Skin of body (tissue), 2 donors: ENCODE measurements around the gene UBASH3B. TPM values are rescaled to one million over a fixed set of nuclear protein-coding genes. Genes with fewer than 3 reads are reported as not detected.

Experiments used
- DNase-seq: peaks from one replicate; lab custom pipeline; 2025; lab: John Stamatoyannopoulos, UW
- total RNA-seq: library from RNA; depleted of rRNA; stranded (reverse); fragments of >200 nt; gene quantifications from one replicate; pipeline ENCODE4 v1.2.3, GENCODE V29; 2014

UBASH3B gene
- total RNA-seq, 1 donor from 2014 or later, result 3.8 TPM

DNA sequence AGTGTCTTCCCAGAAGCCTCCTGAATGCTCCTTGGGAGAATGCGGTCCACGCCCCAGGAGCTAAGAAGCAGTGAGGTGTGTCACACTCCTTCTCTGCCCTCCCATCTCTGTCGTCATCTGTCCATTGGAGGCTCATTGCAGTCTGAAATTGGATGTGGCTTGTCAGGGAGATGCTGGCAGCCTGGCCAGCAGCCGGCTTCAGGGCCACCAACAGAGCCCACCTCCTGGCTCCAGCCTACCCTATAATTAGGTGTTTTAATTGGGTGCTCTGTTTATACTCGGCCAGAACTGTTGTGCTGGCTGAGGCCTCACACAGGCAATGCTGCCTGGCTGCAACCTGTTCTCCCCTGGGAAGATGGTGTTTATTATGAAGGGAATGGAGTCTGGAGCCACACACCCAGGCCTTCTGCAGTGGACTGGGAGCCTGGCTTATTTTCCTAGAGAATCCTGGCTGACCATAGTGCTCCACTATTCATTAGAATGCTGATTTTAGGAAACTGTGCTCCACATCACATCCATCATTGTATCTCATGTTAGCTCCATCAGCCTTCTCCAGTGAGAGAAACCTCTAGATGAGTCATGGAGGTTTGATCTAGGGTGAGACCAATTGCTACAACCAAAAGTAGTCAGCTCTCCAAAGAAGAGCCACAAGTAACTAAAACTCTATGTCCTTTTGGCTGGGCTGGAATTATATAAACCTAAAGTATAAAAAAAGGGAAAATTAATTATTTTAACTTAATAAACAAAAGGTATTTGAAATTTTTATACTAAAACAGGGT, 96.0 kb downstream of the UBASH3B start:
- no peak for DNase-seq

DNA sequence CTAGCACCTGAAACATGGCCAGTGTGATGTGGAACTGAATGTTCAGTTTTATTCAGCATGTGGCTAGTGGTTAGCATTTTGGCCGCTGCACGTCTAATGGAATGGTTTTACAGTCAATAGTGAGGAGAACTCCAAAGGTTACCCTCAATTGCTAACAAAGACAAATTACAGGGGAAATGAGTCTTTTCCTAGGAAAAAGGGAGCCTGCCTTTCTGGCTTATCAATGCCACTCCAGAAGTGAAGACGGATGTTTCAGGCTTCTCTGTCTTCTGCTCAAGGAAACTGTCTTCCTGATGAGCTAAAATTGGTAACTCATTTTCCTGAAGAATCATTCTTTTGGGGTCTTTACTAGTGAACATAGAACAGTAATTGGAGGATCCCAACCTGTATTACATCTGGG, 98.5 kb downstream of the UBASH3B start:
- no peak for DNase-seq

DNA sequence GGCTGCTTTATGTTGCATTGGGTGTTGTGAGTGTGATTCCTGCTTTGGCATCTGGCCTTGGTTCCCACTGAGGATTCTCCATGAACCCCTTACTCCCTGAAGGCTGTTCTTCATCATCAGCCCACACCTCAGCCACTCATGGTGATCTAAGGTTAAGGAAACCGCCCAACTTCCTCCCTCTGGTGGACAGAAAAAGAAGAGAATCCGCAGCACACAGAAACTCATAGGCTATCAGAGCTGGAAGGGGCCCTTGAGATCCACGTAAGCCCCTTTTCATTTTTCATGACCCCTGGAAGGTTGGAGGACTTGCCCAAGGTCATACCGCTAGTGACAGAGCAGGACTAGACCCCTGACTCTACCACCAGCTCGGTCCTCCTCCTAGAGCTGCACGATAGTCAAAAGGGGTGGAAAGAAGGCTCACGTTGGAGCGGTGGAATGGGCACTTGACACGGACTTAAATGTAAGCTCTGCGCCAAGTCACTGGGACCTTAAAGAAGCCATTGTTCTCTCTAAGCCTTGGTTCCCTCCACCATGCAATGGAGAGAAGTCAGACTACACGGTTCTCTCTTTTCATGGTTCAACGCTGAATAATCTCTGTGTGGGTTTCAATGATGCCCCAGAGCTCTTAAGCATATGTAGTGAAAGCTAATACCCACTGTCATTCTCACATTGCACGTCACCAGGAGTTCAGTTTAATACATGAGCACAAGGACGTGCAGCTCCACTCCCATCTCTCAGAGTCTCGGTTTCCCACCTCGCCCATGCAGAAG, 99.2 kb downstream of the UBASH3B start:
- no peak for DNase-seq

DNA sequence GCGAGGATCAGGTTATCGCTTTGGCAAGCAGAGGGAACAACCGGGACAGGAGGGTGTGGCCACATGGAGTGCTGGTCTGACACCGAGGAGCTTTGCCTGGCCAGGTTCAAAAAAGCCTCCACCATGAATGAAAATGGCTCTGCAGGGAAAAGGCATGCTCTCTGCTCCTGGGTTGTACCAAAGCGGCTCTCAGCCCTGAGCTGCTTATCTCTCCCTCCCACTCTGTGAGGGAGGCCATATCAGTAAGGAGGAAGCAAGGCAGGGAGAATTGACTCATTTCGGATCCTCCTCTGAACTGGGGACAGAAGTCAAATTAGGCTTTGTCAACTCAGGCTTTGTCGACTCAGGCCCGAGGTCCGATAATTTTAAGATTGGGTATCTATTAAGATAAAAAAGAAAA, 99.9 kb downstream of the UBASH3B start:
- DNase-seq, result no peak

DNA sequence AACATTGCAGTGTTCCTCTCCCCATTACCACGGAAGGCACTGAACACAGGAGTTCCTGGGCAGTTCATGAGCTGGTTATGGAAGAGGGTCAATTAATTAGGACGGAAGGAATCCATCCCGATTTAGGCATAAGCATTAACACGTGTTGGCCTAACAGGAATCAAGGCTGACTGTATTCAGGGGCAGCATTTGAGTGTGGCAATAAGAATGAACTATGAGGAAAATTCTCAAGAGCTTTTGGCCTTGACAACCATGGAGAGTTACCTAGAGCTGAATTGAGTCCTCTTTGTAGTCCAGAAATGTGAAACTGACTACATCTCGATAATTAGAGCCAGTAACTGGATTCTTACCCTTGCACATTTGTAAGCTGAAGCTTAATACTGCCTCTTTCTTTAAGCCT, 100.4 kb downstream of the UBASH3B start:
- DNase-seq, result no peak

DNA sequence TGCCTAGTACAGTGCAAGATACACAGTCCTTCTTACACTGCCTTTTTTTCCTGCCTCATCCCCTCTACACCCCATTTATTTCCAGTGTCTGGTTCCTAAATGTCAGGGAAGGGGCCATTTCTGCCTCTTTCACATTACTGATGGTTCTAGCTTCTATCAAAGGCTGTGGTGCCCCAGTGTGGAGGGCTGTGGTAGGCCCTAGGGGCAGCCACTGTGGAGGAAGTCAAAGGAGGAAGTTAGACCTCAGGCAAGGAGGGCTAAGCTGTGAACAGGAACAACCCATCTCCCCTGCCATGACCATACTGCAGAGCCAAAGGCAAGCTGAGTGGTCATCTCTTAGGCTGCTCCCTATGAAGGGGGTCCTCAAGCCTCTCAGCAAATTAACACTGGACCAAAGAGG, 100.9 kb downstream of the UBASH3B start:
- no peak for DNase-seq

DNA sequence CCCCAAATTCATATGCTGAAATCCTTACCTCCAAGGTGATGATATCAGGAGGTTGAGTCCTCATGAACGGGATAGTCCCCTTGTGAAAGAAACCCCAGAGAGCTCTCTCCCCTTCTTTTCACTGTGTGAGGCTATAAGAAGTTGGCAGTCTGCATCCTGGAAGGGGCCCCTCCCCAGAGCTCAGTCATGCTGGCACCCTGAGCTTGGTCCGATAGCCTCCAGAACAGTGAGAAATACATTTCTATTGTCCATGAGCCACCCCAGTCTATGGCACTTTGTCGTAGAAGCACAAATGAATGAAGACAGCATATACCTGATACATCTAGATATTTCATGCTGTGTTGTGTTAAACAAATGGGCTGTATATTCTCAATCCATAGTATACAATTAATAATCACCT, 101.7 kb downstream of the UBASH3B start:
- no peak for DNase-seq

DNA sequence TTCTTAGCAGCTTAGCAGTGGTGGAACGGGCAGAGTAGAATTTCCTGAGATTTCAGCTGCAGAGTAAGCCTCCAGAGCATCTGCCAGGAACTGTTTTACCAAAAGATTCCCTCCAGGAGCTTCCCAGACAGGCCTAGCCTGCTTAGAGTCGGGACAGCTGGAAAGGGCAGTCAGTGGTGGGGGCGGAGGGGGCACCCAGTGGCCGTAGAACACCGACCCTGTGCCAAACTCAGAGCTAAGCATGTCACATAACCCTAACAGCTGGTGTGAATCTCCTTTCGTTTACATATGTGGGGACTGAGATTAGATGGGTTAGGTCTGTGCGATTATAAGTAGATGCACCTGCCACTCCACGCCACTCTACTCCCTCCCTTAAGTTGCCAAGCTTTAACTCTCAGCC, 102.8 kb downstream of the UBASH3B start:
- DNase-seq, result no peak

DNA sequence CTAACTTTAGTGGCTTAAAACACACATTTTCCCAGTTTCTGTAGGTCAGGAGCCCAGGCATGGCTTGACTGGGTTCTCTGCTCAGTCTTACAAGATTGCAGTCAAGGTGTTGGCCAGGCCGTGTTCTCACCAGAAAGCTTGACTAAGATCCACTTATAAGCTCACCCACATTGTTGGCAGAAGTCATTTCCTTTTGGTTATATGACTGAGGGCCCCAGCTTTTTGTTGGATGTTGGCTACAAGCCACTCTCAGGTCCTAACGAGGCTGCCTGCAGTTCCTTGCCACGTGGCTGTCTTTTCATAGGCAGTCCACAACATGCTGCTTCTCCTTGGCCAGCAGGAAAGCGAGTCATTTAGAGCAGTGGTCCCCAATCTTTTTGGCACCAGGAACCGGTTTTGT, 103.5 kb downstream of the UBASH3B start:
- DNase-seq, result no peak

DNA sequence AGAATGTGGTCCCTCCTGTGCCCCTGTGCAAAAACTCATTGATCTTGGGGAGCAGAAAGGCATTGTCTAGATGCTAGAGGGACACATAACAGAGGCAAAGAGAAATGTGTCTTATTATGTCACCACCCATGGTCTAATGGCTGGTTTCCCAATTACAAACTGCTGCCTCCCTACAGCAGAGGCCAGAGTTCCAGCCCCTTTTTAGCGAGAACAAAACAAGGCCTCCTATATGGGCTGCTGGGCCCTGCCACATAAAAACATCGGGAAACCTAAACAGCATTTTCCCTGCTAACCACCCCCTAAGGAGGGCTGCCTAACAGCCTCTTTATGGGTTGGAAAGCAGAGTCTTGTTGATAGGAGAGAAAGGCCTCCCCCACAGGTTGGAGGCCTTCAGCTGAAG, 107.6 kb downstream of the UBASH3B start:
- no peak for DNase-seq

DNA sequence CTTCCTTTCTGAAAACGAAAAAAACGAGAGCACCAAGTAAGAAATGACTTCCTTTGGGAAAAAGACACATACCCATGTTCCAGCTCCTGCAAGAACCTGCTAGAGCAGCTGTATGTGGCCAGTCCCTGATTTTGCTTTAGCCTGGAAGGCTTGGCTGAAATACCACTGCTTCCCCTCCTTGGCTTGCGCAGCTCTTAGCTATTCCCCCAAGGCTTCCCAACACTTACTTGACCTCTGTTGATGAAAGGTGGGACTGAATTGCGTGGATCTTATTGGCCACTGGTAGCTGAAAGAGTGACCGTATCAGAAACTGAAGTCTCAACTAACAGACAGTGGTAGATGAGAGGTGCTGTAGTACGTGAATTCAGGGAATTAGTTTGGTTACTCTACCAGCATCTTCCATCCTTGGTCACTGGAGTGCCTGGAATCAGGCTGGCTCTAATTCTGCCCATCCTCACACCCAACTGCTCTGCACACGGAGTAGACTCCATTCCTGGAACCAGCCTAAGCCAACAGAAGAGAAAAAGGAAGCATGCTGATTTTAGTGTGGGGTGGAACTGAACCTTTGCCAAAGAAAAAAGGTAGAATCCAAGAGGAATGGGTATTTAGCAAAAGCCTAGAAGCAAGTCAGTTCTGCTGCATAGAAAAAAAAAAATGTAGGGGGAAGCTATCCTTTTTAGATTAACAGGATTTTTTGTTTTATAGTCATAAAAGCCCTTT, 109.0 kb downstream of the UBASH3B start:
- DNase-seq, result no peak

DNA sequence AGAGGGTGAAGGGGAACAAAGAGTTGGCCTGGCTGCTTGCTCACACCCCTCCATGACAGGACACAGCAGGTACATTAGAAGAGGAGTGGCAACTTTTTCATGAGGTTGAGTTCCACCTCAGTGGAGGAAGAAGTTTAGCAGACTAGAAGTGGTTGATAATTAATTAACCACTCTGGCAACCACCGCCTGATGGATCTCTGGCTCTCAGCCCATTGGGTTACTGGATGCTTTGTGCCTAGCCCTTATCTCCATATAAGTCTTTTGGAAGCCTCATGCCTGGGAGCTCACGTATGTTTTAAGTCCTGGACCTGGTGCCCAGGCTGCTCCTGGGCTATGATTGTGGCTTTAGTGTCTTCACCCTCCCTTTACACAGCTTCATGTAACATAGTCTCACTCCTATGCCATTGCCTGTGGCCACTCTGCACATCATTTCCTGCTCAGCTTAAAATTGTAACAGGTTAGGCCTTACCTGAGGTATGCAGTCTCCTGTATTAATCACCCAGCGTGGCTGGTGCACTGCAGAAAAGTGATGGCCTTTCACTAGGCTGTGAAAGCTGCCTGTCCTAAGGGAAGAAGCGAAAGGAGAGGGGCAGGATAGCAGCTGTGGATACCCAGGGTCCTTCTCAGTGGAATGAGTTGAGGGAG, 110.1 kb downstream of the UBASH3B start:
- DNase-seq, result no peak

DNA sequence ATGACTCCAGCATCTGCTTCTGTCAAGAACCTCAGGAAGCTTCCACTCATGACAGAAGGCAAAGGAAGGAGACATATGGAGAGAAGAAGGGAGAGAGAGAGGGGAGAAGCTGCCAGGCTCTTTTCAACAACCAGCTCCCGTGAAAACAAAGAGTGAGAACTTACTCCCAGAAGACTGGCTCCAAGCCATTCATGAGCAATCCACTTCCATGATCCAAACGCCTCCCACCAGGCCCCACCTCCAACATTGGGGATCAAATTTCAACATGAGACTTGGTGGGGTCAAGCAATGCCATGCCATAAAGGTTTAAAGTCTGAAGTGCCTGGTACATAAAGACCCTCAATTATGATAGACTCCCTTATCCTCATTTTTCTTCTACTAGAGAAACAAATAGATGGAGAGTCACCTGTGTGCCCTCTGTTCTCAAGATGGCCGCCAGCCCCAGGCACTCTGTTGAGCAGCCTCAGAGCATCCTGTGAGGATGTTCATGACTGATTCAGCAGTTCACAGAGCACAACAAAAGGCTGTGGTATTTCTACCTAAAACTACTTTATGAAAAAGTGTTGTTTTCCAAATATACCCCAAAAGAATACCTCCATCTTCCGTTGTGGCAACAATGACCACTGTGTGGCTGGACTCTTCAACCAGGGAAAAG, 113.7 kb downstream of the UBASH3B start:
- no peak for DNase-seq

DNA sequence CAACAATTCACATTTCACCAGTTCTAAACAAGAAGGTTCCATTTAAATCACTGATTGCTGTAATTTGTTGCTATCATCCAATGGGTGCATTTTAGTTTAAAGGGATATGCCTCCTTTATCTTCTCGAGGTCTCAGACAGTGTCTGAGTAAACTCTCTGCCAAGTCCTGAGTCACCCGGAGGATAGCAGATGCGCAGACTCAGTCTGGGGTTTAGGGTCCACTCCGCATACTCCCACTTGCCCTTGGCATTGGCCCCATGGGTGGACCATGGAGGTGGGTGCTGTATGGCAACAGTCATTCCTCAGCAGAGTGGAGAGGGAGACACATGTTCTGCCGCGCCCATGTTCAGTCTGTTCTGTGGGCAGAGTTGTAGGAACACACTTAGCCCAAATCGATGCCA, 117.4 kb downstream of the UBASH3B start:
- DNase-seq, result no peak

DNA sequence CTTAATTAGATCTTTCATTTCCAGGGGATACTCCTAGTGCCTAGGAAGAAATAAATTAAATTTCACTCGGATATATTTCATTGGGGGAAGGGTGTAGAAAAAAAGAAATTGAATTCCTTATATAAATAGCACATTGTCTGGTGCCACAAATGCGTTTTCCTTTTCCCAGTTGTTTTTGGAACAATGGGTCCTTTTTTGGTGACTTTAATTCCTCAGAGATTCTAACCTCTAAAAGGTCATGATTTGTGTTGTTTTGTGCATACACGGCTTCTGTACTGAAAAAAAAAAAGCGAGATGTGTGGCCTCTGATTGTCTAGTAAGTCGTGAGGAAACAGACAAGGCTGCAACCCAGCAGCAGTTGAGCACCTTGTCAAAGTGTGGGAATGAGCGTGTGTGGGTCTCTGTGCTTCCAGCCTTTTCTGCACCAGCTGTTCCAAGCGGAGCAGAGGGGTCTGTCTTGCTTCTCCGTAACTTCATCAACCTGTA, 118.3 kb downstream of the UBASH3B start:
- DNase-seq, result no peak

DNA sequence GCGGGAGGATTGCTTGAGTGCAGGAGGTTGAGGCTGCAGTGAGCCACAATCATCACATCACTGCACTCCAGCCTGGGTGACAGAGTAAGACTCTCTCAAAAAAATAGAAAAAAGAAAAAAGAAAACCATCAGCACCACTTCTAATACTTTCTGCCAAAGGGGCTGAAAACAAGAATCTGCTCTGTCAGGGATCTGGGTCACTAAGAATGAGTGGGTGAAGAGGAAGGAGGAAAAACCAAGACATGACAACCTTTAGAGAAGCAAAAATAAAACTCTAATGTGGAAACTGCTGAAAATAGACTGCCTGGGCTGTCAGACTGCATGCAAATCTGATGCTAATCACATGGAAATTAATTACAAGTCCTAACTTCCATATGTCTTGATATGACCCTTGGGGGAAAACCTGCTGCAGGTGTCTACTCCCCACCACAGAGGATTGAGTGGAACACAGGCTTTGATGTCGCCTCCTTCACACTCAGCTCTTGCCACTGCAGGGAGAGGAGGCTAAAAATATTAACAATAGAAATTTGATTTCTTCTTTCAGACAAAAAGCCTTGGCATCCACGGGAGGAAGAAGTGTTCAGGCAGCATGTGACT, 120.3 kb downstream of the UBASH3B start:
- no peak for DNase-seq

DNA sequence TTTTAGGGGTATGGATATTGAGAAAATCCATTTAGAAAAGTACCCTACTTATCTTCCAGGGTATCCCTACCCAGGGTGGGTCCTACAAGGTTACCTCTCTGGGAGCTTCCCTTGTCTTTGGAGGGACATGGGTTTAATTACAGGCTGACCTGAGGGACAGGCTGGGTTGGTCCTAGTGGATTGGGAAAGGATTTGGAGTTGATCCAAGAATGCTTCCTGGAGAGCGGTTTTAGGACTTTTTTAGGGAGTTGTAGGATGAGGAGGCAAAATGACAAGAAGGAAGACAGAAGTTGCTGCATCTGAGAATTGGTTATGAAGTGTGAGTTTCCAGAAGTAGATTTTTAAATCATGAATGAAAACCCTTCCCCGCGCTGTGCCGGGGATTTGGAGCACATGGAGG, 121.0 kb downstream of the UBASH3B start:
- DNase-seq, result no peak

DNA sequence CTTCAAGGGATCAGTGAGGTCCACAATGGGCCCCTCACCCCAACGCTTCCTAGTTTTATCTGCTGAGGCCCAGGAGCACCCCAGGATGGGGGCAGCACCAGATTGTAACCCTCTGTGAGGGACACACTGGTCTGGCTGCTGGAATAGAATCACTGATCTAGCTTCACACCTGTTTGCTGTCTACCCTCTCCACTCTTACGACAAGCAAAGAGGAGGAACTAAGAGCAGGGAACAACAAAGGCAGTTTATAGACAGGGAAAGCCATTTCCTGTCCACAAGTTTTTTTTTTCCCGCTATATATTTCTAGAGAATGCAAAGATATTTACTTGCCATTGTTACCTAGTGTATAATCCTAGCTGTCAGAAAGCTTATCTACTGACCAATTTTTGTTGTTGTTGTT, 121.8 kb downstream of the UBASH3B start:
- no peak for DNase-seq

DNA sequence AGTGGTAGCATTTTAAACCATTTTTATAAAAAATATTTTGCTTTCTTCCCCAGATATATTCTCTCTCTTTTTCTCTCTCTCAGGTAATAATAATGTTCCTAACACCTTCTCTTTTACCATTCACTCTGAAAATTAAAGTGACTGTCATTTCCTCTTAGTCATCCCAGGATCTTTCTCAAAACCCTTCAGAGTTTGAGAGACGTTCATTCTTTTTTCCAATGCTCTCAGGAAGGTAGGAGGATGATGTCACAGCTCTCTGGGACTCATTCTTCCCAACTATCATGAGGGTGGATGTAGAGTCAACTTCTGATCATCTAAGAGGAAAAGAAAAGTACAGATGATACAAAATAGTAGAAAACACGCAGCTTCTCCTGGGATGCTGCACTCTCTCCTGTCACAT, 122.6 kb downstream of the UBASH3B start:
- DNase-seq, result no peak

DNA sequence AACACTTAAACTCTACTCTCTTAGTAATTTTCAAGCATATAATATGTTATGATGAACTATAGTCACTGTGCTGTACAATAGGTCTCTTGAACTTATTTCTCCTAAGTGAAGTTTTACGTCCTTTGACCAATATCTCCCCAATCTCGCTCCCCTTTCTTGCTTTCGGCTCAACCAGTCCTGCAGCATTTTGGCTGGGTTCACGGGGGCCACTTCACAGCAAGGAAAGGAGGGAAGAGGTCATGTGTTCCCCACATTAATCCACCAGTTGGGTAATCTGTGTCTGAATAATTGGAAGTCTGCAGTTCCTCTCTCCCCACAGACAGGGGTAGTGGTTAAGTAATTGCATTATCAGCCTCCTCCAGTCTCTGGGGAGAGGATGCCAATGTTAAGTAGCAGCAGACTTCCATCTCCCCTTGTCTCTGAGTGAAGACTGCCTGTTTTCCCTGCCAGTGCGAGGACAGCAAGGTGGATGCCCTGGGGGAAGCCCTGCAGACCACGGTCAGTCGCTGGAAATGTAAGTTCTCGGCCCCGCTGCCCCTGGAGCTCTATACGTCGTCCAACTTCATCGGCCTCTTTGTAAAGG, 123.6 kb downstream of the UBASH3B start:
- no peak for DNase-seq
